Hematopoietic multipotent progenitor cell treated with erythropoietin and hydrocortisone succinate and interleukin-3 and kit ligand, for 15 days (in vitro differentiated cells): ENCODE data around the gene SRSF4.
"Not testable (repeated sequence)": the region's sequence is repeated elsewhere in the genome, so short reads cannot be mapped to it uniquely, and the experiment has no call there.

Experiments used
- DNase-seq: peaks from one replicate; pipeline ENCODE4 v3.0.0-alpha.2; 2015; ENCODE audit warnings: low spot score

The SRSF4 gene

GRCh38 chr1:29181413-29182225 lies at the start of gene SRSF4:
Gene SRSF4 (minus strand): TSS chr1:29181900. CDS start chr1:29181752, 148 bp downstream.
- DNase-seq: peak; percentile 98

DNA sequence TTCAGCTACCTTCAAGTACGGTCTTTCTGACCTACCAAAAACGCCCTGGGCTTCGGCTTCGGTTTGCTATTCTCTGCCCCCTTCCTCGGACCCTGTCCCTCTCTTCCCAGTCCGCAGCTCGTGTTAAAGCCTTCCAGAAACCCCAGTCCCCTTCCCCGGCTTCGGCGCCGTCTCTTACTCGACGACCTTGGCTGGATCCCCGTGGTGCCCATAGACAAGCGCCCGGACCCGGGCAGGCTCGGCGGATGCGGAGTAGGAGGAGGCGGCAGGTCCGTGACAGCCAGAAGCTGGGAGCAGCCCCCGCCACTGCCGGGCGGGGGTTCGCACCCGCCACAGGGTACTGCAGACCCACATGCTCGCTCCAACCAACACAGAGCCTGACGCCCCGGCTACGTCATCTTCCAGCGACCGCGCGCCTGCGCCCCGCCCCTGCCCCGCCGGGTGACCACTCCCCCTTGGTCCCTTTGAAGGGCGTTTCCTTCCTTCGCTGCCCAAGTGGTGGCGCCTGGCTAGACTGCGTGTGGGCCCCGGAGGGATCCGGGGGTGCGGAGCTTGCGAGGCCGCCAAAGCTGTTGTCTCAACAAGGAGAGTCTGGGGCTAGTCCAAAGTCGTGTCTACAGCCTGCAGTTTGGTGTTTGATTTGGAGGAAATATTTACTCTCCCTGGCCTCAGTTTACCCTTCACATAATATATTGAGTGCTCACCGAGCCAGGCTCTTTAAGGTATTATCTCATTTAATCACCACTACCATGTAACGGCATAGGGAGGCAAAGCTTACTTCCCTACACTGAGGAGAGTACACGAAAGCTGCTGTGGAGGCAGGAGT lies 49.1 kb upstream of the SRSF4 start, which contains the start of gene MECR:
MECR (minus strand) TSS at position 382 of the 826 bp plus-strand sequence; CDS start at position 354, 28 bp downstream.
- DNase-seq: peak; percentile 91

GRCh38 chr1:29230204-29230552 lies 48.5 kb upstream of the SRSF4 start:
- no peak for DNase-seq

DNA sequence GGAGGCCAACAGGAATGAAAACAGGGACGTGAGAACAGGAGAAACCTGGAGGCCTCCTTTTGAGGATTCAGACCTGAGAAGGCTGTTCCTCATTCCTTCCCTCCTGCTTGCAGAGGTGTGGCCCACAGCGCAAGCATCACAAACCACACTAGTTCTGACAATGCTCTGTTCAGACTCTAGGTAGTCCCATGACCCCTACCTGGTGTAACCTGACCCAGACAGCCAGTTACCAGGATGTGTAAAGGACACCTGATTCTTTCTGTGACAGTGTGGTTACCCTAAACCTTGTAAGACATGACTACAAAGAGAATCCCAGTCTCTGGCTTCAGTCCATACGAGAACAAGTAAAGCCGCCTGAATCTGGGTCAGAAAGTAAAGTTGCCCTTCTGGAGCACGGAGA lies 45.8 kb upstream of the SRSF4 start:
- no peak for DNase-seq

GRCh38 chr1:29225361-29225760 lies 43.7 kb upstream of the SRSF4 start:
- DNase-seq: no peak

DNA sequence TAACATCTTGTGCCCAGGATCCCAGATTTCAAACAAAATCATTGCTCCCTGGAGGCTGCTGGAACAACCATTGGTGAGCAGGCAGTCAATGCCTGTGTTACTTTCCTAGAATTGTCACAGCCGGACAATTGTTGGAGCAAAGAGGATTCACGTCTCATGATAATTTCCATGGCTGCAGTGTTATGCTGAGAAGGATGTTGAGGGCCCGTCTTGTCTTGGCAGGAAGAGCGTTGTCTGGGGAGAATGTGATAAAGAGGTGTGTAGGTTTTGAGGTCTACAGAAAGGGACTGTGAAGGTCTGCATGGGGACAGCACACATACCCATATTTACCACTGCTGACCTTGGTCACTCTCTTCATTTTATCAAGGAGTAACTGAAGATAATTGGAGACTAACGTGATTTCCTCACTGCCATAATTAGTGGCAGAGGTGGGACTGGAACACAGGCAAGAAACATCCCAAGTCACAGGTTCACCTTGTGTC lies 42.7 kb upstream of the SRSF4 start:
- no peak for DNase-seq

DNA sequence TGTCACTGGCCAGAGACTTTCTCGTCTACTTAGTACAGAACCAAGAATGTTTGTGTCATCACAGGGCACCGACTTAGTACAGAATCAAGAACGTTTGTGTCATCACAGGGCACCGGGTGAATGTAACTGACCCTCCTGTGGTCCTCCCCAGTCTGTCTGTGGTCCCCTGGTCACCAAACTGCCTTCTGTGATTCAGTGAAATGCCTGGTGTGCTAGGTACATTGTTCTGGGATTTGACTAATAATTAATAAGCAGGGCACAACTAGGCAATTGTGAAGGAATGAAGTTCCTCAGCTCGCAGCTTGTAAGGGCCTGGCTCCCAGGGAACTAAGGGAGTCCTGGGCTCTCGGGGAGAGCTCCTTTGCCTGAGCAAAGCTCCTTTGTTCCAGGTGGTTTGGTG lies 41.8 kb upstream of the SRSF4 start:
- DNase-seq: no peak

- no peak for DNase-seq
Observed at GRCh38 chr1:29222686-29223085, 41.0 kb upstream of the SRSF4 start.

- DNase-seq: not testable (repeated sequence)
Observed at GRCh38 chr1:29222260-29222659, 40.6 kb upstream of the SRSF4 start.

- DNase-seq: no peak
Observed at GRCh38 chr1:29221296-29221695, 39.6 kb upstream of the SRSF4 start.

DNA sequence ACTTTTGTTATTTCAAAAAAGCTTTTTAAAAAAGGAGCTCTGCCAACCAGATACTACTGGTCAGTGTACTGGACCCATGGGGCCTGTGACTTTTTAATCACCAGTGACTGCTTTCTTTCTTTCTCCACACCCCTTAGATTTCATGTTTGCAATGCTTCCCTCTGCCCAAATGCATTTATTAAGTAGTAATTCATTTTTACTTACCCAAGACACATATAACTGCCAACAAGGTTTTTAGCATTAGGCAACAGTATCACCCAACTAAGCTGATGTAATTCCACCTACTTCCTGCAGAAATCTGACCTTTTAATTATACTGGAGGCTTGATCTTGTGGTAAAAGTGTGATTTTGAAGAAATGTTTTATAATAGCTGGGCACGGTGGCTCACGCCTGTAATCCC lies 36.5 kb upstream of the SRSF4 start:
- DNase-seq: no peak

- DNase-seq: no peak
Observed at GRCh38 chr1:29217633-29218032, 35.9 kb upstream of the SRSF4 start.

DNA sequence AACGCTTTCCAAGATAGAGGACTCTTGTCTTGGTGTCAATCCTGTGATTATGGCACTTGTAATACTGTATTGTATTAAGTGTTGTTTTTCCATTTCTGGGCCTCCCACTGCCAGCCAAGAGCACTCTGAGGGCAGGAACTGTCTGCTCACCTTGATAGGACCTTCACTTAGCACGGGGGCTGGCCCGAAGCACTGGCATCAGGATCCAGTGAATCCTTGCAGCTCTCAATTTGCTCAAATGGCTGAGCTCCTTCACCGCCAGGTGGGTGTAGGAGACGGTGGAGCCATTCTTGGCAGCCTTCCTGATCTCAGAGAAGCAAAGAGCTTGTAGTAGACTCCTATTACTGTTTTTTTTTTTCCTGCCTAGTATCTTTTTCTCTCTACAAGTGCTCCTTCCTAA lies 31.4 kb upstream of the SRSF4 start:
- no peak for DNase-seq

- DNase-seq: no peak
Observed at GRCh38 chr1:29211086-29212030, 29.7 kb upstream of the SRSF4 start.

GRCh38 chr1:29210278-29211085 lies 28.8 kb upstream of the SRSF4 start:
- DNase-seq: no peak

DNA sequence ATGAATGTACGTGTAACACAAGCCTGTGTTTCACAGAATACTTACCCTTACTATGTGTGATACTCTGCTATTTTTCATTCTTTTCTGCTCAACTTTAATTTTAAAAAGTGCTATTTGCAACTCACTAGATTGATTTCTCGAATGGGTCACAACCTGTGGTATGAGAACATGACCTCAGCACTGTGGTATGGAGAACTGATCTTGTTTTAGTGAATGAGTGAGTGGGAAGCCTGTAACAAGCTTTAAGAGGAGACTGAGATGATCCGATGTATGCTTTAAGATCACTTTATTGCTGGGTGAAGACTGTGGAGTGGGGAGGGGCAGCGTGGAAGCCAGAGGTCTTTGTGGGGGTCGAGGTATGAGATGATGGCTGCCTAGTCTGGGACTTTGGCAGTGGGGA lies 27.5 kb upstream of the SRSF4 start:
- DNase-seq: no peak

DNA sequence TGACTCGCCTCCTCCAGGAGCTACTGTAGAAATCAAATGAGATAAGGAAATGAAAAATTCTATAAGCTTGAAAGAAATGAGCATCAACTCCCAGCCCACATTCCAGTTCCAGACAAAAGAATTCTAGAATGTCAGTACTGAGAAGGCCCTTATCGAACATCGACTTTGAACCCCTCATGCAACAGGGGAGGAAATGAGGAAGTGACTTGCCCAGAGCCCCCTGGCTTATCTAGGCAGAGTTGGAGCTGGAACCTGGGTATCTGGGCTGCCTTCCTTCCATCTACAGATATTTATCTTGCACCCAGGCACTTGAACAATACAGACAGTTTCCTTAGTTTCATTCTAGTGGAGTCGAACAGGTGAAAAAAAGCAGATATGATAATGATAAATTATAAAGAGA lies 26.7 kb upstream of the SRSF4 start:
- no peak for DNase-seq

DNA sequence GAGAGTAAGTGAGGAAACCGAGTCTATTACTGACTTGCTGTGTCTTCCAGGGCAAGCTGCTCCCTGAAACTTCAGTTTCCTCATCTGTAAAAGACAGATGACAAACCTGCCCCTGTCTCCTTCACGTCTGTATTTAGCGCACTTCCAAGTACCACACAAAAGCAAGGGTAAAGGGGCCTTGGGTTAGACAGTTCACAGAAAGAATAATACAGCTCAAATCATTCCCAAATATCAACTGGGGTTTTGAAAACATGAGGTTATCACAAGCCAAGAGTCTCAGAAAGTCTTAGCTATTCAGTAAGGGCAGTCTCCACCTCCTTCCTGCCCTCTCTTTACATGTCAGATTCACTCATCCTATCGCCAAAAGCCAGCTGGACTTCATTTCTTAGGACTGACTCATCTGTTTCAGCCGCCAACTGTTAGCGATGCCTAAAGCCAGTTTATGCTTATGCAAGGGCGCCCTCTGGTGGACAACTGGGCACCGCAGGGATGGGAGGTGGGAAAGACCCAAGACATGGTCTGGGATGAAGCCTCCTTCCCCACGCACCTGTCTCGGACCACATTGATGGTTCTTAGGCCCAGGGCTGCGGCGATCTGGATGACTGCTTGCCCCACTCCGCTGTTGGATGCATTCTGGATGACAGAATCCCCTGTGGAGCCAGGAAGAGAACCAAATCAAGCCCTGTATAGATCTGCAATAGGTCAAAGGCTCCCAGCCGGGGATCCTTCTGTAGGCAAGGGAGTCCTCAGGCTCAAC lies 21.1 kb upstream of the SRSF4 start:
- peak; percentile 98 for DNase-seq

- no peak for DNase-seq
Observed at GRCh38 chr1:29202053-29202452, 20.4 kb upstream of the SRSF4 start.

DNA sequence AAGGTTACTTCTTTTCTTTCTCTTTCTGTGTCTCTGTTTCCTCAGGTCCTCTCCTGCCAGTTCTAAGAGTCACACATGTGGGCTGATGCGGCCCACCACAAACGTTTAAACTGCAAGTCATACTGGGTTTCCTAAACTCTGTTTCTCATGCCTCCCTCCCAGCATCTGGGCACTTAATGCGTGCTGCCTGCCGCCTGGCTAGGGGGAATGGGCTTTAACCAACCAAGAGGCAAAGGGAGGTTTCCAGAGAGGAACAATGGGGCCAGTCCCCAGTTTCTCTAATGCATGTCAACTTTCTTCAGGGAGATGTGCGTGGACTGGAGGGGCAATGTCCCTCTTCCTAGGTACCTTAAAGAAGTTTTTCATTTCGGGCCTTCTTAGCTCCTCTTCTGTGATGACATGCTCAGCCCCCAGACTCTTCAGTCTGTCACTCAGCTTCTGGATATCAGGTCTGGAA lies 19.9 kb upstream of the SRSF4 start:
- DNase-seq: no peak
